Muscle layer of colon (tissue), 2 donors: ENCODE data around the gene SLC28A2.
"Not testable (repeated sequence)": the region's sequence is repeated elsewhere in the genome, so short reads cannot be mapped to it uniquely, and the experiment has no call there.

Source experiments
- H3K27ac ChIP-seq: one replicate; pipeline ENCODE4 v1.7.0; 2013; ENCODE audit warnings: low read depth, mild to moderate bottlenecking, low read length, moderate library complexity
- H3K27me3 ChIP-seq, 2 donors: one replicate each; pipeline ENCODE4 v1.7.0; 2013; ENCODE audit warnings: low read length in 2 of 2, mild to moderate bottlenecking in 2 of 2; ENCODE audit not compliant: insufficient read depth in 2 of 2, control insufficient read depth in 1 of 2
- H3K36me3 ChIP-seq: one replicate; pipeline ENCODE4 v1.7.0; 2013; ENCODE audit warnings: mild to moderate bottlenecking, low read length; ENCODE audit not compliant: insufficient read depth
- H3K4me1 ChIP-seq: one replicate; pipeline ENCODE4 v1.7.0; 2013; ENCODE audit warnings: mild to moderate bottlenecking, low read length; ENCODE audit not compliant: insufficient read depth
- H3K4me3 ChIP-seq, 2 donors: one replicate each; pipeline ENCODE4 v1.7.0; 2013; ENCODE audit warnings: low read length in 2 of 2, low read depth in 1 of 2, mild to moderate bottlenecking in 1 of 2, moderate library complexity in 1 of 2
- H3K9ac ChIP-seq: one replicate; pipeline ENCODE4 v1.7.0; 2013; ENCODE audit warnings: low read length
- H3K9me3 ChIP-seq: one replicate; pipeline ENCODE4 v1.7.0; 2013; ENCODE audit warnings: mild to moderate bottlenecking, low read length
- donor health status: abdominal sarcoma.
- donor health status: Adenocarcinoma of cecum.

SLC28A2 gene

DNA sequence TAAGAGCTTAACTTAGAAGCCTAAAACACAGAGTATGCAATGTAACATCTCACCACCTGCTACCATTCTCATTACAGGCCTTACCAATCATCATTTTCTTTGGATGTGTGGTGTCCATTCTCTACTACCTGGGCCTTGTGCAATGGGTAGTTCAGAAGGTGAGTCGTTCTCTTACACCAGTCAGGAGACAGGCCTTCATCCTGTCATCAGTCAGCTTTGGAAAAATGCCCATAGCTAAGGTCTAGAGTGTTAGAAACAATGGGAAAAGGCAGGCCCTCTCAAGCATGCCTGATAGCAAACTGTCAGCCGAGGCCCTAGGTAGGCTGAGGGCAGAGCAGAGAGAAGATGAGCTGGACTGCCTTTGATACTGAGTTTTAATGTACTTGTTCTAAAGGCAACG lies 13.5 kb downstream of the SLC28A2 start:
- H3K9ac ChIP-seq: no peak overlapping the region
- no peak overlapping the region for H3K27ac ChIP-seq
- H3K27me3 ChIP-seq: no peaks in the 10 kb centered on the region
- no peaks in the 10 kb centered on the region for H3K4me1 ChIP-seq
- H3K9me3 ChIP-seq: no peaks in the 10 kb centered on the region
- no peaks in the 10 kb centered on the region for H3K36me3 ChIP-seq
- no peak overlapping the region for H3K4me3 ChIP-seq

DNA sequence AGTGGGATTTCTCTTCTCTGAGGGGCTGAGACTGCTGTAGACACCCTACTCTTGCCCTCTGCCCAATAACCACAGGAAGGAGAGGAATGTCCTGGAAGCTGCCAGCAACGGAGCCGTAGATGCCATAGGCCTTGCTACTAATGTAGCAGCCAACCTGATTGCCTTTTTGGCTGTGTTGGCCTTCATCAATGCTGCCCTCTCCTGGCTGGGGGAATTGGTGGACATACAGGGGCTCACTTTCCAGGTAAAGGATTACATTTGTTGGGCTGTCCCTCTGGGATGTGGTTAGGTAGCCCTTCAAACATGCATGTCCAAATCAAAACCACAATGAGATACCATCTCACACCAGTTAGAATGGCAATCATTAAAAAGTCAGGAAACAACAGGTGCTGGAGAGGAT lies 16.1 kb downstream of the SLC28A2 start:
- H3K27ac ChIP-seq: no peak overlapping the region
- no peaks in the 10 kb centered on the region for H3K9me3 ChIP-seq
- no peaks in the 10 kb centered on the region for H3K36me3 ChIP-seq
- H3K27me3 ChIP-seq: no peaks in the 10 kb centered on the region
- H3K9ac ChIP-seq: no peak overlapping the region
- no peaks in the 10 kb centered on the region for H3K4me1 ChIP-seq
- no peak overlapping the region for H3K4me3 ChIP-seq

DNA sequence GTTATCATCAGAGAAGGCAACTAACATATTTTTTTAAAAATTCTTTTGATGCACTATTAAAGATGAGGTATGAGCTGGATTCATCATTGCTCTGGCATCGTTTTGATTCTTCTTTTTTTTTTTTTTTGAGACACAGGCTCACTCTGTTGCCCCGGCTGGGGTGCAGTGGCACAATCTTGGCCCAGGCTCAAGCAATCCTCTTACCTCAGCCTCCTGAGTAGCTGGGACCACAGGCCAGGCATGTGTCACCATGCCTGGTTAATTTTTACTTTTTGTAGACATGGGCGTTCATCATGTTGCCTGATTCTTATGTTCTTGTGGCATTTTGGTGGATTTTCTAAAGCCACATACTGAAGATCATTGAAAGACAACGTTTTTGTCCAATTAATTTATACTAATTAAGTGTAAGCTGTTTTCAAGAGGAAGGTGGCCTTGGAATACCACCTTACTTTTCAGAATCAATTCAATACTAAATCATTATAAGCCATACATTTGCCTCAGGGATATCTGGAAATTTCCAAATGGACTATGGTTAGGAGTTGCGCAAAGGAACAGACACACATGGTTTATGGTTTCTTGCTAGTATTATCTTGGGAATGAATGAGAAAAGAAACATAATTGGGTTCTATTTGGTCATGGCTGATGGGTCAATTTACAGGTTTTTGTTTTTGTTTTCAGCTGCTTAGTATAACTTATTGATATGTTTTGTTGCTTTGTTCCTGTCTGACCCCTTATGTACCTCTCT lies 22.8 kb downstream of the SLC28A2 start:
- peaks cover 11% of the 10 kb centered on the region for H3K4me1 ChIP-seq
- H3K36me3 ChIP-seq: no peaks in the 10 kb centered on the region
- H3K27ac ChIP-seq: no peak overlapping the region
- H3K9me3 ChIP-seq: no peaks in the 10 kb centered on the region
- no peaks in the 10 kb centered on the region for H3K27me3 ChIP-seq
- H3K4me3 ChIP-seq: no peak overlapping the region
- H3K9ac ChIP-seq: no peak overlapping the region

DNA sequence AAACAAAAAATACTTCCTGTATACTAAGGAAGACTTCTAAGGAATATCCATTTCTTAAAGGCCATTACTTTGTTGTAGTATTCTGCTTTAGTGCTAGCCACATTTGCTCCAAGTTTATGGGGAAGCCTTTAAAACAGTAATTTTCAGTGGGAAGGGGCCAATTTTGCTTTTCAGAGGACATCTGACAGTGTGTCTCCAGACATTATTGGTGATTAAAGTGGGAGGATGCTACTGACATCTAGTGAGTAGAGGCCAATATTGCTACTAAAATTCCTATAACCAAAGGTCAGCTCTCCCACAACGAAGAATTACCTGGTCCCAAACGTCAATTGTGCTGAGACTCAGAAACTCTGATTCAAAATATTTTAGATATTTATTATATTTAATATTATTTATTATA lies 24.8 kb downstream of the SLC28A2 start:
- Histone ChIP-seq H3K4me1 (peaks cover 15% of the 10 kb centered on the region), H3K9ac (no peak overlapping the region), H3K27ac (no peak overlapping the region), H3K36me3 (no peaks in the 10 kb centered on the region), H3K27me3 (no peaks in the 10 kb centered on the region), H3K9me3 (no peaks in the 10 kb centered on the region), H3K4me3 (no peak overlapping the region)

DNA sequence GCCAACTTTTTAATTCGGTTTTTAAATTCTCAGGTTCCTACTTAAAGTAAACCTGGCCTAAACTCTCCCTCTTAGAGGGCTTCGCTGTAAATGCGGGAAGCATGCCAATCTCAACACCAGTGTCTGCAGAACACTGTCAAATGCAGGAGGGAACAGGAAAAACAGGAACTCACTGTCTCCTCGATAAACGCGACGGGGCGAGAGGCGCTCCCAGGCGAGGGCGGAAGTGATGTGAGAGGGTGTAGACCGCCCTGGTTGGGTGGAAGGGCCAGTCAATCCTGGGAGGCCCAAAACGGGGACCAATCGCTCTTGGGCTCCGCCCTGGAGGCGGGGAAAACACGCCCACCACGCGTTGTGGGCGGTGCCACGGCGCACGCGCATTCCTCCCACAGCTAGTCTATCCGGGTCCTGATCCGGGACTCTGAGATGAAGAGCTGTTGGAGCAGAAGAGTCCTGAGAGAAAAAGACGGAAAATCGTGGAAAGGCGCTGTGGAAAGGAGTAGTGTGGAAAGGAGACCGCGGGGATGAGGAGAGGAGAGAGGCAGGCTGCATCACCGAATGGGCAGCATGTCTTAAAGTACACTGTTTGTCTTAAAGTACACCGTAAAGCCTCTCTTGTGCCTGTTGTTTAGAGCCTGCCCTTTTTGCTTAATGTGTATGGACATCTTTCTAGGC lies 27.1 kb downstream of the SLC28A2 start:
- H3K27me3 ChIP-seq: no peaks in the 10 kb centered on the region

DNA sequence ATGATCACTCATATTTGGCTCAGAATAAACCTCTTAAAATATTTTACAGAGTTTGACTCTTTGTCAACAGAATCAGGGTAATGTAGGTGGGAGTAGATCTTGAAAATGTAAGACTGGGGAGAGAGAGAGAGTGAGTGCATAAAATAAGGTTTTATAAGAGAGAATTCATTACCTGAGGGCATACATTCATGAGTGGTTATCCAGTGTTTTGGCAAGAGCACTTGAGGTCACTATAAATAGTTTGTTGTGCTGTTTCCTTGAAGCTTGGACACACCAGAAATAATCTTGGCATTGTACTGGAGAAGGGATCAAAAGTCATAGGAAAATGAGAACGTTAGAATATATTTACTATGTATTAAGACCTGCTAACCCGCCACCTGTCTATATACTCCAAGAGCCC lies 33.4 kb downstream of the SLC28A2 start:
- Histone ChIP-seq H3K36me3 (no peaks in the 10 kb centered on the region), H3K27ac (no peak overlapping the region)

More for the DNA sequence above, 27.1 kb downstream of the SLC28A2 start:
- Histone ChIP-seq H3K4me1 (peaks cover 15% of the 10 kb centered on the region), H3K4me3 (peak overlapping the region; percentile 64 to 72), H3K36me3 (no peaks in the 10 kb centered on the region), H3K9me3 (no peaks in the 10 kb centered on the region), H3K9ac (peak overlapping the region; percentile 65), H3K27ac (peak overlapping the region; percentile 90)

DNA sequence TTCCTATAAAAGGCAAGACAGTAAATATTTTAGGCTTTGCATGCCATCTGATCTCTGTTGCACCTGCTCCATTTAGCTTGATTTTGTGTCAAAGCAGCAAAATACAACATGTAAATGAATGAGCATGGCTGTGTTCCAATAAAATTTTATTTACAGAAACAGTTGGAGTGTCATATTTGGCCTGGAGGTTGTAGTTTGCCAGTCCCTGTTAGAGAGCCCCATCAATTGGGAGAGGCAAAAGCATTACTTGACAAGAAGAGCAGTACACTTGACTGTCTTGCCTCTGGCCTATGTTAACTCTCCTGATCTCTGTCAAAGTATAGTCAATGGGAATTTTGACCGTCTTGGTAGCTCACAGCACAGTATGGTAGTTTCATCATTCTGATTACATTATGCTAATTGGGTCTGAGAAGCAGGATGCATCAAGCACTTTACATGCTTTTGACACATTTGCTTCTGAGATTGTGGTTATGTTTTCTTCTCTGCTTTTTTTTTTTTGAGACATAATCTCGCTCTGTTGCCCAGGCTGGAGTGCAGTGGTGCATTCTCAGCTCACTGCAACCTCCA lies 35.4 kb downstream of the SLC28A2 start:
- Histone ChIP-seq H3K9ac (no peak overlapping the region), H3K36me3 (no peaks in the 10 kb centered on the region), H3K27me3 (no peaks in the 10 kb centered on the region), H3K4me1 (no peaks in the 10 kb centered on the region), H3K27ac (no peak overlapping the region), H3K9me3 (no peaks in the 10 kb centered on the region), H3K4me3 (no peak overlapping the region)

More for the DNA sequence above, 33.4 kb downstream of the SLC28A2 start:
- no peaks in the 10 kb centered on the region for H3K9me3 ChIP-seq
- H3K9ac ChIP-seq: no peak overlapping the region
- H3K4me1 ChIP-seq: no peaks in the 10 kb centered on the region
- no peaks in the 10 kb centered on the region for H3K27me3 ChIP-seq
- no peak overlapping the region for H3K4me3 ChIP-seq

DNA sequence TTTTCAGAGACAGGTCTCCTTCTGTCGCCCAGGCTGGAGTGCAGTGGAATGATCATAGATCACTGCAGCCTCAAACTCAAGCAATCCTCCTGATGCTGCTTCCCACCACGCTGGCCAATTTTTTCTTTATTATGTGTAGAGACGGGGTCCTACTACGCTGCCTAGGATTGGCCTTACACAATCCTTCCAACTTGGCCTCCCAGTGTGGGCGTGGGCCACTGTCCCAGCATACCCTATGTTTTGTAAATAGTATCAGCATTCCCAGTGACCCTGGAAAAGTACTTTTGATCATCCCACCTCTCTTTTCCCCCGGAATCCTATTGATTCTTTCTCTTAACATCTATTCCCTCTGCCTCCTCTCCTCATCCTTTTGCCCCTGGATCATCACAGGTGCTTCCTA lies 36.9 kb downstream of the SLC28A2 start:
- H3K4me1 ChIP-seq: no peaks in the 10 kb centered on the region
- H3K9ac ChIP-seq: no peak overlapping the region
- H3K36me3 ChIP-seq: no peaks in the 10 kb centered on the region

DNA sequence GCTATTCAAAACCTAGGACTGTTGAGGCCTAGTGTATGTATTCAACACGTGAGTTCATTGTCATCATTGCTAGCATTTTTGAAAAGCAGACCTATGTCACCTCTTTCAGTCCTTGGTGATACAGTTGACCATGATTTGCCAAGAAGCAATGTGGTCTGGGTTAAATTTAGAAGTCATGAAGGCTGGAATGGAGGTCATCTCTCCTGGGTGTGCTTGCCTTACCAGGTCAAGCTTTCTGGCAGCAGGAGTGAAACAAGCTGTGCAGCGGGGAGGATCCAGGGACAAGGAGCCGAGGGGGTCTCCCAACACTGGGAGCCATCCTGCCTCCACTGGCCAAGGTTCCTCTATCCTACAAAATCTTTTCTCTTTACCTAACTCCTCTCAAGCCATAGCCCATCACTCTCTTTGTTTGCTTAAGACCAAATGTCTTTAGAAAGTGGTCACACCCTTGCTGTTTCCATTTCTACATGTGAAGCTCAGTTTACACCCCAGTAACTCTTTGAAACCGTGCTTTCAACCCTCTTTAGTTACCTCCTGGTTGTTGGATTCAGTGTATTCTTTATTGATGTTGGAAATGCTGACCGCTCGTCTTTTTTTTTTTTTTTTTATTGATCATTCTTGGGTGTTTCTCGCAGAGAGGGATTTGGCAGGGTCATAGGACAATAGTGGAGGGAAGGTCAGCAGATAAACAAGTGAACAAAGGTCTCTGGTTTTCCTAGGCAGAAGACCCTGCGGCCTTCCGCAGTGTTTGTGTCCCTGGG lies 40.0 kb downstream of the SLC28A2 start:
- Histone ChIP-seq H3K27ac (no peak overlapping the region), H3K4me3 (no peak overlapping the region), H3K36me3 (no peaks in the 10 kb centered on the region), H3K4me1 (no peaks in the 10 kb centered on the region), H3K9ac (no peak overlapping the region), H3K9me3 (no peaks in the 10 kb centered on the region), H3K27me3 (no peaks in the 10 kb centered on the region)

More for the DNA sequence above, 36.9 kb downstream of the SLC28A2 start:
- Histone ChIP-seq H3K9me3 (no peaks in the 10 kb centered on the region), H3K4me3 (no peak overlapping the region), H3K27me3 (no peaks in the 10 kb centered on the region), H3K27ac (no peak overlapping the region)

DNA sequence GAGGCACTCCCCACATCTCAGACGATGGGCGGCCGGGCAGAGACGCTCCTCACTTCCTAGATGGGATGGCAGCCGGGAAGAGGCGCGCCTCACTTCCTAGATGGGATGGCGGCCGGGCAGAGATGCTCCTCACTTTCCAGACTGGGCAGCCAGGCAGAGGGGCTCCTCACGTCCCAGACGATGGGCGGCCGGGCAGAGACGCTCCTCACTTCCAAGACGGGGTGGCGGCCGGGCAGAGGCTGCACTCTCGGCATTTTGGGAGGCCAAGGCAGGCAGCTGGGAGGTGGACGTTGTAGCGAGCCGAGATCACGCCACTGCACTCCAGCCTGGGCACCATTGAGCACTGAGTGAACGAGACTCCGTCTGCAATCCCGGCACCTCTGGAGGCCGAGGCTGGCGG lies 41.3 kb downstream of the SLC28A2 start:
- H3K27ac ChIP-seq, H3K27me3 ChIP-seq, H3K4me1 ChIP-seq, H3K9ac ChIP-seq, H3K36me3 ChIP-seq, H3K9me3 ChIP-seq, H3K4me3 ChIP-seq: not testable (repeated sequence)

DNA sequence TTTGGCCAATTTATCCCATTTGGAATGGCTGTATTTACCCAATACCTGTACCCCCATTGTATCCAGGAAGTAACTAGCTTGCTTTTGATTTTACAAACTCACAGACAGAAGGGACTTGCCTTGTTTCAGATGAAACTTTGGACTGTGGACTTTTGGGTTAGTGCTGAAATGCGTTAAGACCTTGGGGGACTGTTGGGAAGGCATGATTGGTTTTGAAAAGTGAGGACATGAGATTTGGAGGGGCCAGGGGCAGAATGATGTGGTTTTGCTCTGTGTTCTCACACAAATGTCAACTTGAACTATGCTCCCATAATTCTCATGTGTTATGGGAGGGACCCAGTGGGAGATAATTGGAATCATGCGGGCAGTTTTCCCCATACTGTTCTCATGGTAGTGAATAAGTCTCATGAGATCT lies 46.9 kb downstream of the SLC28A2 start:
- H3K4me3 ChIP-seq, H3K27ac ChIP-seq, H3K36me3 ChIP-seq: not testable (repeated sequence)

More for the DNA sequence above, 46.9 kb downstream of the SLC28A2 start:
- not testable (repeated sequence) for H3K9ac ChIP-seq, H3K27me3 ChIP-seq, H3K4me1 ChIP-seq, H3K9me3 ChIP-seq
